IgD-negative memory B cell (primary cell): ENCODE measurements around the gene PSMA8. TPM values are rescaled to one million over a fixed set of nuclear protein-coding genes. Genes with fewer than 3 reads are reported as not detected.
"Not testable (repeated sequence)": the region's sequence is repeated elsewhere in the genome, so short reads cannot be mapped to it uniquely, and the experiment has no call there.

Experiments
- H3K27ac Mint-ChIP-seq, 3 donors: one replicate each; pipeline ENCODE4 v1.8.0; 2020 to 2022; ENCODE audit warnings: mild to moderate bottlenecking in 3 of 3, mixed read lengths in 3 of 3, moderate library complexity in 1 of 3
- H3K27me3 Mint-ChIP-seq: one replicate; pipeline ENCODE4 v1.8.0; 2021; ENCODE audit warnings: mixed read lengths
- H3K36me3 Mint-ChIP-seq: one replicate; pipeline ENCODE4 v1.8.0; 2020; ENCODE audit warnings: mild to moderate bottlenecking, mixed read lengths
- H3K4me1 Mint-ChIP-seq, 3 donors: one replicate each; pipeline ENCODE4 v1.8.0; 2020 to 2022; ENCODE audit warnings: mixed read lengths in 3 of 3, mild to moderate bottlenecking in 1 of 3
- H3K4me3 Mint-ChIP-seq, 4 donors: one replicate each; pipeline ENCODE4 v1.8.0; 2020 to 2022; ENCODE audit warnings: mild to moderate bottlenecking in 4 of 4, mixed read lengths in 4 of 4, moderate library complexity in 3 of 4
- H3K9me3 Mint-ChIP-seq, 3 donors: one replicate each; pipeline ENCODE4 v1.8.0; 2020 to 2021; ENCODE audit warnings: mixed read lengths in 3 of 3, mild to moderate bottlenecking in 1 of 3
- polyA plus RNA-seq: library from polyadenylated mRNA; unstranded; fragments of 300-500 nt; fragmentation: Illumina TruSeq; gene quantifications from one replicate; pipeline ENCODE4 v1.2.3, GENCODE V29; 2021

Gene PSMA8
- polyA plus RNA-seq, result 4.1 TPM

- Mint-ChIP-seq H3K27me3 (no peaks in the 10 kb centered on the region), H3K4me3 (peak within 1 kb of the TSS; percentile 81 to 93 (median 87)), H3K27ac (peak within 1 kb of the TSS in 2 of 3 donors; percentile 22 to 77), H3K9me3 (no peaks in the 10 kb centered on the region), H3K4me1 (peaks cover 8 to 11% (median 8%) of the 10 kb centered on the region in 3 donors), H3K36me3 (no peaks in the 10 kb centered on the region)
These were observed at the start of gene PSMA8 for GRCh38 chr18:26133652-26134051. Gene PSMA8 (plus strand): TSS chr18:26133869. CDS start chr18:26133966, 97 bp downstream.

GRCh38 chr18:26085056-26085455 lies 48.6 kb upstream of the PSMA8 start:
- Mint-ChIP-seq H3K4me1 (peaks cover 21 to 36% (median 30%) of the 10 kb centered on the region in 3 donors), H3K4me3 (no peak overlapping the region), H3K27me3 (no peaks in the 10 kb centered on the region), H3K9me3 (no peaks in the 10 kb centered on the region), H3K27ac (no peak overlapping the region), H3K36me3 (peaks cover 7% of the 10 kb centered on the region)

GRCh38 chr18:26086959-26087358 lies 46.7 kb upstream of the PSMA8 start:
- peak overlapping the region in 3 of 4 donors; percentile 30 to 64 (median 44) for H3K4me3 Mint-ChIP-seq
- peaks cover 7% of the 10 kb centered on the region for H3K36me3 Mint-ChIP-seq
- H3K27ac Mint-ChIP-seq, result peak overlapping the region in 1 of 3 donors; percentile 22
- no peaks in the 10 kb centered on the region for H3K9me3 Mint-ChIP-seq
- H3K4me1 Mint-ChIP-seq, result peaks cover 26 to 37% (median 34%) of the 10 kb centered on the region in 3 donors
- H3K27me3 Mint-ChIP-seq, result no peaks in the 10 kb centered on the region

- H3K27ac Mint-ChIP-seq, result peak overlapping the region in 2 of 3 donors; percentile 96 to 97
- H3K36me3 Mint-ChIP-seq, result peaks cover 7% of the 10 kb centered on the region
- no peaks in the 10 kb centered on the region for H3K9me3 Mint-ChIP-seq
These were observed 45.2 kb upstream of the PSMA8 start for GRCh38 chr18:26088487-26088886.

GRCh38 chr18:26089293-26090129 lies 44.2 kb upstream of the PSMA8 start:
- Mint-ChIP-seq H3K27ac (peak overlapping the region; percentile 96 to 97 (median 96)), H3K27me3 (no peaks in the 10 kb centered on the region), H3K36me3 (peaks cover 7% of the 10 kb centered on the region), H3K9me3 (no peaks in the 10 kb centered on the region), H3K4me3 (peak overlapping the region; percentile 94 to 99 (median 98)), H3K4me1 (peaks cover 26 to 32% (median 32%) of the 10 kb centered on the region in 3 donors)

More at GRCh38 chr18:26088487-26088886, 45.2 kb upstream of the PSMA8 start:
- Mint-ChIP-seq H3K4me1 (peaks cover 26 to 36% (median 34%) of the 10 kb centered on the region in 3 donors), H3K4me3 (peak overlapping the region; percentile 94 to 99 (median 98)), H3K27me3 (no peaks in the 10 kb centered on the region)

- H3K4me1 Mint-ChIP-seq, result peaks cover 26 to 32% (median 30%) of the 10 kb centered on the region in 3 donors
- no peaks in the 10 kb centered on the region for H3K9me3 Mint-ChIP-seq
- H3K27ac Mint-ChIP-seq, result peak within 1 kb of the TSS; percentile 96 to 97 (median 96)
- peaks cover 7% of the 10 kb centered on the region for H3K36me3 Mint-ChIP-seq
- peak within 1 kb of the TSS; percentile 94 to 99 (median 98) for H3K4me3 Mint-ChIP-seq
- H3K27me3 Mint-ChIP-seq, result no peaks in the 10 kb centered on the region
These were observed 43.3 kb upstream of the PSMA8 start, which contains the start of gene SS18 for GRCh38 chr18:26090130-26091046. Gene SS18 (minus strand): TSS chr18:26090613. CDS start chr18:26090569, 44 bp downstream.

- peak overlapping the region; percentile 96 to 97 (median 96) for H3K27ac Mint-ChIP-seq
- H3K4me3 Mint-ChIP-seq, result peak overlapping the region; percentile 94 to 99 (median 98)
- peaks cover 24 to 32% (median 30%) of the 10 kb centered on the region in 3 donors for H3K4me1 Mint-ChIP-seq
- peaks cover 7% of the 10 kb centered on the region for H3K36me3 Mint-ChIP-seq
- H3K27me3 Mint-ChIP-seq, result no peaks in the 10 kb centered on the region
- no peaks in the 10 kb centered on the region for H3K9me3 Mint-ChIP-seq
These were observed 42.5 kb upstream of the PSMA8 start for GRCh38 chr18:26091047-26091630.

- no peak overlapping the region for H3K4me3 Mint-ChIP-seq
- peaks cover 0 to 2% (median 2%) of the 10 kb centered on the region in 3 donors for H3K9me3 Mint-ChIP-seq
- H3K36me3 Mint-ChIP-seq, result peaks cover 2% of the 10 kb centered on the region
- no peak overlapping the region for H3K27ac Mint-ChIP-seq
- H3K4me1 Mint-ChIP-seq, result no peaks in the 10 kb centered on the region
- no peaks in the 10 kb centered on the region for H3K27me3 Mint-ChIP-seq
These were observed 36.8 kb upstream of the PSMA8 start for GRCh38 chr18:26096852-26097251.

- Mint-ChIP-seq H3K4me1 (no peaks in the 10 kb centered on the region), H3K27me3 (no peaks in the 10 kb centered on the region), H3K9me3 (peaks cover 0 to 2% (median 2%) of the 10 kb centered on the region in 3 donors), H3K27ac (no peak overlapping the region), H3K4me3 (no peak overlapping the region), H3K36me3 (peaks cover 2% of the 10 kb centered on the region)
These were observed 36.1 kb upstream of the PSMA8 start for GRCh38 chr18:26097563-26097962.

GRCh38 chr18:26103579-26103978 lies 30.1 kb upstream of the PSMA8 start:
- Mint-ChIP-seq H3K4me1 (no peaks in the 10 kb centered on the region), H3K4me3 (no peak overlapping the region), H3K36me3 (peaks cover 2% of the 10 kb centered on the region), H3K9me3 (peaks cover 0 to 5% (median 2%) of the 10 kb centered on the region in 3 donors), H3K27me3 (no peaks in the 10 kb centered on the region), H3K27ac (no peak overlapping the region)

GRCh38 chr18:26104035-26104434 lies 29.6 kb upstream of the PSMA8 start:
- Mint-ChIP-seq H3K27me3 (no peaks in the 10 kb centered on the region), H3K4me3 (no peak overlapping the region), H3K36me3 (peaks cover 2% of the 10 kb centered on the region), H3K9me3 (peaks cover 0 to 5% (median 2%) of the 10 kb centered on the region in 3 donors), H3K4me1 (no peaks in the 10 kb centered on the region), H3K27ac (peak overlapping the region in 1 of 3 donors; percentile 35)

GRCh38 chr18:26119246-26119645 lies 14.4 kb upstream of the PSMA8 start:
- Mint-ChIP-seq H3K4me1 (no peaks in the 10 kb centered on the region), H3K27ac (peak overlapping the region in 1 of 3 donors; percentile 37), H3K27me3 (peaks cover 10% of the 10 kb centered on the region), H3K36me3 (peaks cover 3% of the 10 kb centered on the region), H3K4me3 (no peak overlapping the region), H3K9me3 (peaks cover 3 to 4% (median 4%) of the 10 kb centered on the region in 3 donors)

- Mint-ChIP-seq H3K9me3 (peaks cover 3 to 4% (median 4%) of the 10 kb centered on the region in 3 donors), H3K27ac (no peak overlapping the region), H3K27me3 (peaks cover 10% of the 10 kb centered on the region), H3K4me1 (no peaks in the 10 kb centered on the region), H3K4me3 (no peak overlapping the region), H3K36me3 (peaks cover 3% of the 10 kb centered on the region)
These were observed 12.2 kb upstream of the PSMA8 start for GRCh38 chr18:26121476-26121875.

- not testable (repeated sequence) for H3K9me3 Mint-ChIP-seq, H3K36me3 Mint-ChIP-seq, H3K4me3 Mint-ChIP-seq, H3K4me1 Mint-ChIP-seq, H3K27ac Mint-ChIP-seq, H3K27me3 Mint-ChIP-seq
These were observed 11.7 kb upstream of the PSMA8 start for GRCh38 chr18:26121994-26122393.
